Loucy (cell line): ENCODE results near the gene PDLIM7.

ENCODE experiments used
- EZH2phosphoT487 ChIP-seq: fragments of 200-600 bp; IDR thresholded peaks from 2 replicates; pipeline ENCODE4 v1.6.1; 2018; ENCODE audit warnings: antibody characterized with exemption, mild to moderate bottlenecking, moderate library complexity, borderline replicate concordance
- TF ChIP-seq, protein P1 (sequence below): fragments of 200-600 bp; sonication (generic); conservative IDR thresholded peaks from 2 replicates; pipeline ENCODE4 v1.5.1; 2014; ENCODE audit warnings: mild to moderate bottlenecking, antibody characterized with exemption, low read length

DNA sequence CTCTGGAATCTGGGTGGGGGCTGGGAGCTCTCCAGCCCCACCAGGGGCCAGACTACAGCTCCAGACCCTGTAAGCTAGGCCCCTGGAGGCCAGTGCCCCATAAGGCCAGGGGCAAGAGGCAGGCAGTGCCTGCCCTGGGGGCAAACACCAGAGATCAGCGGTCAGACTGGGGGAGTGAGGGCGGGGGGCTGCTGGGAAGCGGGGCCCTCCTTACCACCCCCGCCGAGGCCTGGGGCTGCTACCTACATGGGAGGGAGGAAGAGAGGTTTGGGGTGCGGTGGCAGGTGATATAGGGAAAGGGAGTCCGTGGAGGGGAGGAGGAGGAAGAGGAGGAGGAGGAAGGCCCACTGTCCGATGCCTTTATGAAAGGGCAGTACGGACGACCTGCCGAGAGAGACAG is 38.0 kb downstream of the PDLIM7 start:
- TF ChIP-seq EZH2phosphoT487, result no peak
- TF ChIP-seq, protein P1, sequence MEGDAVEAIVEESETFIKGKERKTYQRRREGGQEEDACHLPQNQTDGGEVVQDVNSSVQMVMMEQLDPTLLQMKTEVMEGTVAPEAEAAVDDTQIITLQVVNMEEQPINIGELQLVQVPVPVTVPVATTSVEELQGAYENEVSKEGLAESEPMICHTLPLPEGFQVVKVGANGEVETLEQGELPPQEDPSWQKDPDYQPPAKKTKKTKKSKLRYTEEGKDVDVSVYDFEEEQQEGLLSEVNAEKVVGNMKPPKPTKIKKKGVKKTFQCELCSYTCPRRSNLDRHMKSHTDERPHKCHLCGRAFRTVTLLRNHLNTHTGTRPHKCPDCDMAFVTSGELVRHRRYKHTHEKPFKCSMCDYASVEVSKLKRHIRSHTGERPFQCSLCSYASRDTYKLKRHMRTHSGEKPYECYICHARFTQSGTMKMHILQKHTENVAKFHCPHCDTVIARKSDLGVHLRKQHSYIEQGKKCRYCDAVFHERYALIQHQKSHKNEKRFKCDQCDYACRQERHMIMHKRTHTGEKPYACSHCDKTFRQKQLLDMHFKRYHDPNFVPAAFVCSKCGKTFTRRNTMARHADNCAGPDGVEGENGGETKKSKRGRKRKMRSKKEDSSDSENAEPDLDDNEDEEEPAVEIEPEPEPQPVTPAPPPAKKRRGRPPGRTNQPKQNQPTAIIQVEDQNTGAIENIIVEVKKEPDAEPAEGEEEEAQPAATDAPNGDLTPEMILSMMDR, result no peak
